ENCODE results near the gene KPNA1.

DNA sequence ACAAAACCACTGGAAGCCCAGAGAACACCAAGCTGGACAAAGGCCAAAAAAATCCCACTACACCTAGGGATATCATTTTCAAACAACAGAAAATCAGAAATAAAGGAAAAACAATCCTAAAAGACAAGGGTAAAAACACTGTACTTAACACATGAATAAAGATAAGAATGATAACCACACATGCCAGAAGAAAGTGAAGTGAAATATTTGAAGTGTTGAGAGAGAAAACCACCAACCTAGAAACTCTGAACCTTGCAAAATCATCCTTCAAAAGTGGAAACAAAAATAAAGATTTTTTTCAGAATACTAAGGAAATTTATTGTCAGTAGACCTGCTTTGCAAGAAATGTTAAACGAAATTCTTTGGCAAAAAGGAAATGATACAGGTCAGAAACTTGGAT lies 45.1 kb downstream of the KPNA1 start:
- TF ChIP-seq, protein P1, sequence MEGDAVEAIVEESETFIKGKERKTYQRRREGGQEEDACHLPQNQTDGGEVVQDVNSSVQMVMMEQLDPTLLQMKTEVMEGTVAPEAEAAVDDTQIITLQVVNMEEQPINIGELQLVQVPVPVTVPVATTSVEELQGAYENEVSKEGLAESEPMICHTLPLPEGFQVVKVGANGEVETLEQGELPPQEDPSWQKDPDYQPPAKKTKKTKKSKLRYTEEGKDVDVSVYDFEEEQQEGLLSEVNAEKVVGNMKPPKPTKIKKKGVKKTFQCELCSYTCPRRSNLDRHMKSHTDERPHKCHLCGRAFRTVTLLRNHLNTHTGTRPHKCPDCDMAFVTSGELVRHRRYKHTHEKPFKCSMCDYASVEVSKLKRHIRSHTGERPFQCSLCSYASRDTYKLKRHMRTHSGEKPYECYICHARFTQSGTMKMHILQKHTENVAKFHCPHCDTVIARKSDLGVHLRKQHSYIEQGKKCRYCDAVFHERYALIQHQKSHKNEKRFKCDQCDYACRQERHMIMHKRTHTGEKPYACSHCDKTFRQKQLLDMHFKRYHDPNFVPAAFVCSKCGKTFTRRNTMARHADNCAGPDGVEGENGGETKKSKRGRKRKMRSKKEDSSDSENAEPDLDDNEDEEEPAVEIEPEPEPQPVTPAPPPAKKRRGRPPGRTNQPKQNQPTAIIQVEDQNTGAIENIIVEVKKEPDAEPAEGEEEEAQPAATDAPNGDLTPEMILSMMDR (IDR thresholded peaks at IDR 0.05) = no peak
- TF ChIP-seq POLR2A (IDR thresholded peaks at IDR 0.05) = no peak

Measured in esophagus squamous epithelium (tissue), 4 donors.